Transverse colon (tissue), 4 donors: ENCODE data around the gene LGALS16. TPM values are rescaled to one million over a fixed set of nuclear protein-coding genes. Genes with fewer than 3 reads are reported as not detected.

ENCODE experiments used
- DNase-seq: peaks from one replicate; pipeline ENCODE4 v3.0.0-alpha.2; 2019
- H3K27ac ChIP-seq, 4 donors: fragments of 200-600 bp; sonication (generic); 2 replicates each; pipeline ENCODE4 v1.5.1; 2016 to 2018; ENCODE audit warnings: inconsistent platforms in 4 of 4
- H3K27me3 ChIP-seq: fragments of 200-600 bp; sonication (generic); 2 replicates; pipeline ENCODE4 v1.5.1; 2017; ENCODE audit warnings: inconsistent platforms
- H3K36me3 ChIP-seq, 4 donors: fragments of 200-600 bp; sonication (generic); 2 replicates each; pipeline ENCODE4 v1.5.1; 2017 to 2019; ENCODE audit warnings: inconsistent platforms in 4 of 4
- H3K4me1 ChIP-seq, 4 donors: fragments of 200-600 bp; sonication (generic); 2 replicates each; pipeline ENCODE4 v1.5.1; 2017 to 2020; ENCODE audit warnings: inconsistent platforms in 4 of 4
- H3K4me3 ChIP-seq, 4 donors: fragments of 200-600 bp; sonication (generic); 1 replicate in 1 of 4; 2 replicates in 3 of 4; pipeline versions ENCODE4 v1.5.1 to v1.6.1; 2017 to 2019; ENCODE audit warnings: inconsistent platforms in 4 of 4
- H3K9me3 ChIP-seq, 2 donors: fragments of 200-600 bp; sonication (generic); 2 replicates each; pipeline ENCODE4 v1.5.1; 2017 to 2019; ENCODE audit warnings: inconsistent platforms in 2 of 2
- CTCF ChIP-seq, 5 experiments: fragments of 200-600 bp in 3 of 5; fragments of 450-650 bp in 2 of 5; sonication (generic) in 3 of 5; IDR thresholded peaks; 1 replicate in 2 of 5; 2 replicates in 3 of 5; pipeline ENCODE4 v1.5.1; 2016 to 2017; ENCODE audit warnings: antibody characterized with exemption in 5 of 5, inconsistent platforms in 3 of 5, mild to moderate bottlenecking in 2 of 5, moderate library complexity in 1 of 5
- EP300 ChIP-seq: sonication (generic); formaldehyde crosslinking; IDR thresholded peaks from one replicate; pipeline ENCODE4 v1.6.1; 2017; ENCODE audit warnings: antibody characterized with exemption, low read depth
- POLR2A ChIP-seq: fragments of 450-650 bp; IDR thresholded peaks from one replicate; pipeline ENCODE4 v1.6.1; 2016; ENCODE audit warnings: antibody characterized with exemption, mild to moderate bottlenecking, moderate library complexity
- POLR2AphosphoS5 ChIP-seq, 3 donors: sonication (generic); formaldehyde crosslinking; IDR thresholded peaks; one replicate each; pipeline ENCODE4 v1.6.1; 2016; ENCODE audit warnings: antibody characterized with exemption in 3 of 3
- WGBS, 2 donors: methylation state at CpG; one replicate each; pipeline ENCODE4 v1.1.5; 2018; ENCODE audit warnings: low coverage in 1 of 2; 5-methylcytosine and 5-hydroxymethylcytosine counted together
- in situ Hi-C, 4 donors: fragments of 200-750 bp; cut with MboI; loops; one replicate each; pipeline versions ENCODE4 v1.15.0 to v1.15.1; 2017; ENCODE audit warnings: low sequenced_read_pairs in 3 of 4, low pct_ligation_motif_present in 1 of 4, low pct_unique_long_range_greater_than_20kb in 1 of 4
- intact Hi-C: fragments of 100-400 bp; cut with DNase I; formaldehyde crosslinking; loops from one replicate; pipeline ENCODE4 v1.15.1; 2023; ENCODE audit warnings: low total_unique reads
- total RNA-seq, 4 donors: library from RNA; depleted of rRNA; stranded (reverse); fragments of >200 nt; gene quantifications; one replicate each; pipeline ENCODE4 v1.1.0, GENCODE V29; 2016

LGALS16 gene
- total RNA-seq, 4 donors from 2014 or later, result not detected

- Histone ChIP-seq H3K27me3 (peaks cover 12% of the 10 kb centered on the region), H3K9me3 (no peaks in the 10 kb centered on the region), H3K4me1 (no peaks in the 10 kb centered on the region), H3K4me3 (no peak overlapping the region), H3K27ac (no peak overlapping the region), H3K36me3 (no peaks in the 10 kb centered on the region)
- DNase-seq, result no peak
- intact Hi-C loops (no loop called here), in situ Hi-C loops (no loop called here)
- TF ChIP-seq POLR2AphosphoS5 (IDR thresholded peaks at IDR 0.05), result no peak
- no peak for TF ChIP-seq CTCF (IDR thresholded peaks at IDR 0.05)
- no peak for TF ChIP-seq EP300
- no peak for TF ChIP-seq POLR2A
- WGBS, 2 donors, result 24% methylated on average over 1 of the region's 1 CpG; no CpG with 5 or more reads in 1 of the 2 donors
Measured at GRCh38 chr19:39641773-39642172, 13.9 kb upstream of the LGALS16 start.

- in situ Hi-C loops, result no loop called here
- whole genome bisulfite sequencing, 2 donors, result 54 to 71% methylated on average over 2 to 5 of the region's 5 CpGs
- no peaks in the 10 kb centered on the region for H3K4me1 ChIP-seq
- no peak overlapping the region for H3K4me3 ChIP-seq
- peaks cover 12% of the 10 kb centered on the region for H3K27me3 ChIP-seq
- no peak overlapping the region for H3K27ac ChIP-seq
- H3K36me3 ChIP-seq, result no peaks in the 10 kb centered on the region
- no peak for DNase-seq
- H3K9me3 ChIP-seq, result no peaks in the 10 kb centered on the region
- TF ChIP-seq EP300 (no peak), POLR2A (no peak), POLR2AphosphoS5 (IDR thresholded peaks at IDR 0.05) (no peak), CTCF (IDR thresholded peaks at IDR 0.05) (no peak)
- intact Hi-C loops, result no loop called here
Measured at GRCh38 chr19:39643591-39643990, 12.1 kb upstream of the LGALS16 start.

GRCh38 chr19:39645800-39646411, 9.8 kb upstream of the LGALS16 start:
- intact Hi-C loops, result no loop called here

GRCh38 chr19:39647918-39648317, 7.8 kb upstream of the LGALS16 start:
- H3K4me3 ChIP-seq, result no peak overlapping the region
- no peak for DNase-seq
- in situ Hi-C loops, result no loop called here
- no peaks in the 10 kb centered on the region for H3K4me1 ChIP-seq
- TF ChIP-seq EP300 (no peak), POLR2AphosphoS5 (IDR thresholded peaks at IDR 0.05) (no peak), POLR2A (no peak)
- no peaks in the 10 kb centered on the region for H3K36me3 ChIP-seq
- peaks cover 7% of the 10 kb centered on the region for H3K27me3 ChIP-seq
- no peaks in the 10 kb centered on the region for H3K9me3 ChIP-seq
- 34% methylated on average over 3 of the region's 3 CpGs for WGBS, 2 donors
- intact Hi-C loops, result no loop called here
- no peak overlapping the region for H3K27ac ChIP-seq

More at GRCh38 chr19:39645800-39646411, 9.8 kb upstream of the LGALS16 start:
- DNase-seq, result no peak
- no peaks in the 10 kb centered on the region for H3K9me3 ChIP-seq
- H3K27ac ChIP-seq, result no peak overlapping the region
- no peak overlapping the region for H3K4me3 ChIP-seq
- TF ChIP-seq POLR2A (no peak), CTCF (IDR thresholded peaks at IDR 0.05) (no peak)
- WGBS, 2 donors, result 29 to 32% methylated on average over 6 of the region's 6 CpGs
- peaks cover 14% of the 10 kb centered on the region for H3K27me3 ChIP-seq
- H3K4me1 ChIP-seq, result no peaks in the 10 kb centered on the region
- no peaks in the 10 kb centered on the region for H3K36me3 ChIP-seq
- in situ Hi-C loops, result no loop called here

GRCh38 chr19:39659791-39660190, 4.1 kb downstream of the LGALS16 start:
- H3K36me3 ChIP-seq, result no peaks in the 10 kb centered on the region
- no peaks in the 10 kb centered on the region for H3K9me3 ChIP-seq
- DNase-seq, result no peak
- no peak overlapping the region for H3K4me3 ChIP-seq
- H3K4me1 ChIP-seq, result no peaks in the 10 kb centered on the region
- H3K27ac ChIP-seq, result no peak overlapping the region
- intact Hi-C loops, result no loop called here
- TF ChIP-seq EP300, result no peak
- TF ChIP-seq POLR2A, result no peak
- TF ChIP-seq CTCF (IDR thresholded peaks at IDR 0.05), result no peak
- no peak for TF ChIP-seq POLR2AphosphoS5 (IDR thresholded peaks at IDR 0.05)
- in situ Hi-C loops, result loop anchor here in 2 of 4 donors (10.0 kb wide), 1 partner anchor 105 kb away; no protein-coding TSS in a partner anchor
- WGBS, 2 donors, result 68 to 76% methylated on average over 3 to 4 of the region's 4 CpGs
- H3K27me3 ChIP-seq, result peaks cover 13% of the 10 kb centered on the region
